GM12891 (cell line): Measurements from ENCODE around the gene NKAIN4.

Experiments used
- DNase-seq: peaks from one replicate; pipeline ENCODE4 v3.0.0; 2011; ENCODE audit warnings: low spot score; ENCODE audit not compliant: insufficient read length
- FAIRE-seq: peaks from 2 replicates; lab custom pipeline; 2011; peaks lifted over from hg19 to GRCh38; lab: Jason Lieb, UNC
- PAX5 ChIP-seq: IDR thresholded peaks from 2 replicates; pipeline ENCODE4 v1.6.1; 2011; ENCODE audit warnings: low read length, moderate library complexity, mild to moderate bottlenecking; ENCODE audit not compliant: insufficient read depth, severe bottlenecking
- POLR2A ChIP-seq: IDR thresholded peaks from 2 replicates; pipeline ENCODE4 v1.6.1; 2011; ENCODE audit warnings: low read depth, low read length, control low read depth
- POLR2AphosphoS5 ChIP-seq: IDR thresholded peaks from 2 replicates; pipeline ENCODE4 v1.6.1; 2011; ENCODE audit warnings: low read depth, low read length, control low read depth
- POU2F2 ChIP-seq: IDR thresholded peaks from 2 replicates; pipeline ENCODE4 v1.6.1; 2011; ENCODE audit warnings: low read depth, mild to moderate bottlenecking, control low read depth, low read length, moderate library complexity
- SPI1 ChIP-seq: IDR thresholded peaks from 2 replicates; pipeline ENCODE4 v1.6.1; 2011; ENCODE audit warnings: low read depth, low read length, control low read depth
- TAF1 ChIP-seq: IDR thresholded peaks from 2 replicates; pipeline ENCODE4 v1.6.1; 2011; ENCODE audit warnings: low read depth, low read length, control low read depth

NKAIN4 gene

GRCh38 chr20:63294536-63294900, 40.3 kb upstream of the NKAIN4 start:
- TF ChIP-seq POU2F2, result no peak
- no peak for TF ChIP-seq PAX5
- TF ChIP-seq POLR2AphosphoS5, result no peak
- TF ChIP-seq POLR2A, result no peak
- no peak for TF ChIP-seq SPI1
- TF ChIP-seq TAF1, result no peak
- FAIRE-seq (no peak), DNase-seq (no peak)

GRCh38 chr20:63293871-63294535, 39.7 kb upstream of the NKAIN4 start:
- DNase-seq (no peak), FAIRE-seq (no peak)
- TF ChIP-seq POU2F2 (no peak), POLR2AphosphoS5 (no peak), SPI1 (no peak), PAX5 (no peak)

- FAIRE-seq, result no peak
- DNase-seq, result no peak
- no peak for TF ChIP-seq PAX5
- TF ChIP-seq TAF1, result no peak
- no peak for TF ChIP-seq POLR2AphosphoS5
- TF ChIP-seq POU2F2, result no peak
- TF ChIP-seq POLR2A, result no peak
- no peak for TF ChIP-seq SPI1
These were observed 39.2 kb upstream of the NKAIN4 start for GRCh38 chr20:63293456-63293855.

- TF ChIP-seq PAX5 (no peak), POU2F2 (no peak), SPI1 (no peak), POLR2AphosphoS5 (no peak), POLR2A (no peak), TAF1 (no peak)
- DNase-seq (no peak), FAIRE-seq (no peak)
These were observed 38.6 kb upstream of the NKAIN4 start, which contains the start of gene COL20A1 for GRCh38 chr20:63292904-63293303. TSS of gene COL20A1 (plus strand) at chr20:63293186. CDS start at chr20:63295108, 1,922 bp downstream.

- DNase-seq (no peak), FAIRE-seq (no peak)
- no peak for TF ChIP-seq POU2F2
- TF ChIP-seq POLR2A, result no peak
- no peak for TF ChIP-seq TAF1
- no peak for TF ChIP-seq SPI1
- TF ChIP-seq POLR2AphosphoS5, result no peak
- TF ChIP-seq PAX5, result no peak
These were observed 38.0 kb upstream of the NKAIN4 start for GRCh38 chr20:63292292-63292701.

GRCh38 chr20:63291811-63292210, 37.5 kb upstream of the NKAIN4 start:
- DNase-seq, result no peak
- FAIRE-seq, result no peak
- no peak for TF ChIP-seq POLR2AphosphoS5
- no peak for TF ChIP-seq PAX5
- no peak for TF ChIP-seq POLR2A
- TF ChIP-seq SPI1, result no peak
- no peak for TF ChIP-seq TAF1

GRCh38 chr20:63290677-63291472, 36.6 kb upstream of the NKAIN4 start:
- no peak for TF ChIP-seq SPI1
- DNase-seq, result peak; percentile 92

GRCh38 chr20:63290136-63290676, 35.9 kb upstream of the NKAIN4 start:
- no peak for DNase-seq
- 0 out of 2 replicates have a peak, but pooled peaks have one; percentile 14 for TF ChIP-seq POLR2A
- TF ChIP-seq POLR2AphosphoS5, result no peak; the same call in 1 of the 2 replicates
- FAIRE-seq, result no peak

More at GRCh38 chr20:63290677-63291472, 36.6 kb upstream of the NKAIN4 start:
- no peak for FAIRE-seq

- TF ChIP-seq POLR2AphosphoS5 (no peak; the same call in 1 of the 2 replicates), POLR2A (no peak), TAF1 (no peak)
- no peak for DNase-seq
- FAIRE-seq, result no peak
These were observed 35.3 kb upstream of the NKAIN4 start for GRCh38 chr20:63289311-63290135.
